ENCODE results near the gene SNRPA.

Gene SNRPA

DNA sequence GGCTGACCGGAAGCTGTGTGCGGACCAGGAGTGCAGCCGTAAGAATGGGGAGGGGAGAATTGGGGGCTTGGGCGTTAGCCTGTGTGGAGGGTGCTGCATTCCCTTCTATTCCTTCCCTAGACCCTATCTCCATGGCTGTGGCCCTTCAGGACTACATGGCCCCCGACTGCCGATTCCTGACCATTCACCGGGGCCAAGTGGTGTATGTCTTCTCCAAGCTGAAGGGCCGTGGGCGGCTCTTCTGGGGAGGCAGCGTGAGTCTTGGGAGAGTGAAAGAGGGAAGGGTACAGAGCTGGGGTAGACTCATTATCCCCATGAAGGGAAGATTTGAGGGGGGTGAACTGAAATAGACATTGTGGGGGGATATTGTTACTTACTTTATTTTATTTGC is 24.6 kb downstream of the SNRPA start:
- TF ChIP-seq, protein P1, sequence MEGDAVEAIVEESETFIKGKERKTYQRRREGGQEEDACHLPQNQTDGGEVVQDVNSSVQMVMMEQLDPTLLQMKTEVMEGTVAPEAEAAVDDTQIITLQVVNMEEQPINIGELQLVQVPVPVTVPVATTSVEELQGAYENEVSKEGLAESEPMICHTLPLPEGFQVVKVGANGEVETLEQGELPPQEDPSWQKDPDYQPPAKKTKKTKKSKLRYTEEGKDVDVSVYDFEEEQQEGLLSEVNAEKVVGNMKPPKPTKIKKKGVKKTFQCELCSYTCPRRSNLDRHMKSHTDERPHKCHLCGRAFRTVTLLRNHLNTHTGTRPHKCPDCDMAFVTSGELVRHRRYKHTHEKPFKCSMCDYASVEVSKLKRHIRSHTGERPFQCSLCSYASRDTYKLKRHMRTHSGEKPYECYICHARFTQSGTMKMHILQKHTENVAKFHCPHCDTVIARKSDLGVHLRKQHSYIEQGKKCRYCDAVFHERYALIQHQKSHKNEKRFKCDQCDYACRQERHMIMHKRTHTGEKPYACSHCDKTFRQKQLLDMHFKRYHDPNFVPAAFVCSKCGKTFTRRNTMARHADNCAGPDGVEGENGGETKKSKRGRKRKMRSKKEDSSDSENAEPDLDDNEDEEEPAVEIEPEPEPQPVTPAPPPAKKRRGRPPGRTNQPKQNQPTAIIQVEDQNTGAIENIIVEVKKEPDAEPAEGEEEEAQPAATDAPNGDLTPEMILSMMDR (conservative IDR thresholded peaks at IDR 0.05): no peak
- TF ChIP-seq ZFX (IDR thresholded peaks at IDR 0.05): no peak
- H3K27ac ChIP-seq: no peak overlapping the region

DNA sequence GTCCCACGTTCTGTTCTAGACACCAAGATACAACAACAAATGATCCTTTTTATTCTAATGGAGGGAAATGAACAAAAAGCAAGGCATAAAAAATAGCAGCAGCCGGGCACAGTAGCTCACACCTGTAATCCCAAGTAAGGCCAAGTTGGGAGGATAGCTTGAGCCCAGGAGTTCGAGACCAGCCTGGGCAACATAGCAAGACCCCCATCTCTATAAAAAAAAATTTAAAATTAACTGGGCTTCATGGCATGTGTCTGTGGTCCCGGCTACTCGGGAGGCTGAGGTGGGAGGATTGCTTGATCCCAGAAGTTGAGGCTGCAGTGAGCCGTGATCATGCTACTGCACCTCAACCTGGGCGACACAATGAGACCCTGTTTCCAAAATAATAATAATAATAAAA is 25.4 kb downstream of the SNRPA start:
- no peak for TF ChIP-seq ZFX (IDR thresholded peaks at IDR 0.05)
- TF ChIP-seq, protein P1 (conservative IDR thresholded peaks at IDR 0.05): no peak
- H3K27ac ChIP-seq: no peak overlapping the region

DNA sequence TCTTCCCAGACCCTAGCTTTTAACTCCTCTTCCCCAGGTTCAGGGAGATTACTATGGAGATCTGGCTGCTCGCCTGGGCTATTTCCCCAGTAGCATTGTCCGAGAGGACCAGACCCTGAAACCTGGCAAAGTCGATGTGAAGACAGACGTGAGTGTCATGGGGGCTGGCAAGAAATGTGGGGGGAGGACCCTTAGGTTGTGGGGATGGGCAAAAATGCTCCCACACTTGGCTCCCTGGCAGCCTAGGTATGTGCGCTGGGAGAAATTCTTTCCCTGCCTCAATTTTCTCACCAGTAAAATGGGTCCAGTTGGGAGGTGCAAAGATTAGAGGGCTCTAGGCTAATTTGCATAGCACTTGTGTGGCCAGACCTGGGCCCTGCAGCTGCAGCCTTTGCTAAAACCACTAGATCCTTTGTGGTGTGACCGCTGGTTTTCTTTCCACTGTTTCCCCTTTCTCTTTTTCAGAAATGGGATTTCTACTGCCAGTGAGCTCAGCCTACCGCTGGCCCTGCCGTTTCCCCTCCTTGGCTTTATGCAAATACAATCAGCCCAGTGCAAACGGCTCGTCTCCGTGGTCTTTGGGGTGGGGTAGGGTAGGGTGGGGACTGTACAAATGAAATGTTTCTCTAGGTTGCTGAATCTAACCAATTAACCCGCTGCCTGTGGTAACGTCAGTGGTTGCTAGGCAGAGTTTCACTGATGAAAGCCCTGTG is 26.1 kb downstream of the SNRPA start:
- peak overlapping the region; percentile 81 for H3K27ac ChIP-seq
- TF ChIP-seq ZFX (IDR thresholded peaks at IDR 0.05): no peak

DNA sequence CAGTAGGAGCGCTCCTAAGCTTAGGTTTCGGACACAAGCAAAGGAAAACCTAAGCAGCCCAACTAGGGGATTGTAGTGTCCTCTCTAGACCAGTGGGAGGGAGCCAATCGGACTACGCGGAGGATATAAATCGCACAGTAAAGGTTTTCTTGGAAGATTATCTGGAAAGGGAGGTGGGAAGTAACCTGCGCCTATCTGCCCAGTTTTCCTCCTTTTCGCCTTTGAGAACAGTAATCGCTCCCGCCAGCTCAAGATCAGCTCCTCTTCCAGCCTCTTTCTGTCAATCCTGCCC is 26.6 kb downstream of the SNRPA start:
- TF ChIP-seq, protein P1 (conservative IDR thresholded peaks at IDR 0.05): no peak
- no peak for TF ChIP-seq ZFX (IDR thresholded peaks at IDR 0.05)
- H3K27ac ChIP-seq: peak overlapping the region; percentile 81

DNA sequence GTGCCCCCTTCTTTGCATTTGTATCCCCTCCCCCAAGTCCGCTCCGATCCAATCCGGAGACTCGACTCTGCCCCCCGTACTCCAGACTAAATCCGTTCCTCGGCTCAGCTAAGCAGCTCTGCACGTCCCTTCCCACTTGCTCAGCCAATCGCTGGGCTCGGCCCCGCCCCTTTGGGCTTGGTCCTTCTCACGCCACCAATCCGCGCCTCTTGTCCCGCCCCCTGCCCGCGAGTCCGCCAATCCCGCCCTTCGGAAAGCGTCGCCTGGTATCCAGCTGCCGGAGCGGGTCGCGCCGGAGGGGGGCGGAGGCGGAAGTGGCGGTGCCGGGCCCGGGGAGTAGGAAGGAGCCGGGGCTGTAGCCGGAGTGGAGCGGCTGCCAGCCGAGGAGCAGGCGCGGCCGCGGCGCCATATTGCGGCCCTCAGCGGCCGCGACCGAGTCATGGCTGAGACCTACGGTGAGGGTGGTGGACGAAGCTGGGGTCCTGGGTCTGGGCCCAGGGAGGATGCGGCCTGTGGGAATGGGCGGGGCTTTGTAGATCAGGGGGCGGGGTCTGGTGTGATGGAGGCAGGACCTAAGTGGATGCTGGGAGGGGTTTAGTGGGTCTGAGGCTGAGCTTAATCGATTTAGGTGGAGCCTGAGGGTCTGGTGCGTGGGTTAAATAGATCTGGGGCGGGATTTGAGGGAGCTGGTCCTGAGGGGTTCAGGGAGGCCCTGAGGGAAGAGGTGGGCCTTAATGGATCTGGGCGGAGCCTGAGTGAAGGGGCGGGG is 27.1 kb downstream of the SNRPA start, which contains the start of gene RAB4B:
Gene RAB4B (plus strand): TSS at position 311 of the 769 bp plus-strand sequence. CDS start 129 bp downstream, at position 440.
- peak within 1 kb of the TSS; percentile 81 for H3K27ac ChIP-seq
- no peak; the same call in 1 of the 2 replicates for TF ChIP-seq ZFX (IDR thresholded peaks at IDR 0.05)

DNA sequence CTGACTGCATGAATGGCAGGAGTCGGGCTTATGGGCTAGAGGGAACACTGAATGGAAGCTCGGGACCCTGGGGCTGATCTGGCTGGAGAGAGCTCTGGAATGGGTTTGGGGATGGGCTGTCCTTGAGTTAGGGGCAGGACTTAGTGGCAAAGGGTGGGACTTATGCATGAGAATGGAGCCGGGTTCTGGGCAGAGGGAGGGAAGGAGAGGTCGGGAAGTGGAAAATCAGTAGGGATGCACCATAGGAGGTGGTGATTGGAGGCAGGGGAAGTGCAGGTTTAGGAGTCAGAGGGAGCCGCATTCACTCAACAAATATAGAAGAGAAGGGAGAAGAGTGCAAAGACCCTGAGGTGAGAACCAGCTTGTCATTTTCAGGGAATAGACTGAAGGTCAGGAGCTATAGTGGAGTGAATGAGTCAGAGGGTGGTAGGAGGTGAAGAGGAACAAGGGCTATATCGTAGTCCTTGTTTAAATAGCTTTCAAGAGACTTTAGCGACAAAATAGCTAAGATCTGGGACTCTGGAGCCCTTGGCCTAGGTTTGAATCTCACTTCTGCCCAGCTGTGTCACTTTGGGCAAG is 27.8 kb downstream of the SNRPA start:
- H3K27ac ChIP-seq: peak overlapping the region; percentile 81
- no peak for TF ChIP-seq ZFX (IDR thresholded peaks at IDR 0.05)
- TF ChIP-seq, protein P1 (conservative IDR thresholded peaks at IDR 0.05): no peak

DNA sequence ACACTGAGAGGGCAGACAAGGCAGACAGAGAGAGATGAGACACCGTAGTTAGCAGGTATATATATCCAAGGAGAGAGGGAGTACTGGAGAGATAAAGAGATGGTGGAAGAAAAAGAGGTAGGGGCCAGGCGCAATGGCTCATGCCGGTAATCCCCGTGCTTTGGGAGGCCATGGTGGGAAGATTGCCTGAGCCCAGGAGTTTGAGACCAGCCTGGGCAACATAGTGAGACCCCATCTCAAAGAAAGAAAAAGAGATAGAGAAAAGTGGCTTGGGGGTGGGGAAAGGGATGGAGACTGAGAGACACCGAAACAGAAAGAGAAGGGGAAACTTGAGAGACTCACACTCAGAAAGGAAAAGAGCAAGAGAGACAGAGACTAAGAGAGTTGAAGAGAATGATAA is 29.6 kb downstream of the SNRPA start:
- no peak overlapping the region for H3K27ac ChIP-seq
- no peak for TF ChIP-seq ZFX (IDR thresholded peaks at IDR 0.05)
- TF ChIP-seq, protein P1 (conservative IDR thresholded peaks at IDR 0.05): no peak

DNA sequence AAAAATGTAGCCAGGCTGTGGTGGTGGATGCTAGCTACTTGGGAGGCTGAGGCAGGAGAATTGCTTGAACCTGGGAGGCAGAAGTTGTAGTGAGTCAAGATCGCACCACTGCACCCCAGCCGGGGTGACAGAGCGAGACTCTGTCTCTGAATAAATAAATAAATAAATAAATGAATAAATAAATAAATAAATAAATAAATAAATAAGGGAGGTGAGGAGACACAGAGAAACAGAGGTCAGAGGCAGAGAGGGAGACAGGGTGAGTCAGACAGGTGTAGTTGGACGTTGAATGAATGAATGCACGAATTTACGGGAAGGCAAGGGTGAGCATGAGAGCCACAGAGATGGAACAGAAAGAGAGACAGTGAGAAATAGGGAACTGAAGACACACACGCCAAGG is 30.1 kb downstream of the SNRPA start:
- TF ChIP-seq ZFX (IDR thresholded peaks at IDR 0.05): no peak
- TF ChIP-seq, protein P1 (conservative IDR thresholded peaks at IDR 0.05): no peak
- no peak overlapping the region for H3K27ac ChIP-seq
